ENCODE data around the gene IL1RAPL2.
"Not testable (repeated sequence)": the region's sequence is repeated elsewhere in the genome, so short reads cannot be mapped to it uniquely, and the experiment has no call there.

The IL1RAPL2 gene

DNA sequence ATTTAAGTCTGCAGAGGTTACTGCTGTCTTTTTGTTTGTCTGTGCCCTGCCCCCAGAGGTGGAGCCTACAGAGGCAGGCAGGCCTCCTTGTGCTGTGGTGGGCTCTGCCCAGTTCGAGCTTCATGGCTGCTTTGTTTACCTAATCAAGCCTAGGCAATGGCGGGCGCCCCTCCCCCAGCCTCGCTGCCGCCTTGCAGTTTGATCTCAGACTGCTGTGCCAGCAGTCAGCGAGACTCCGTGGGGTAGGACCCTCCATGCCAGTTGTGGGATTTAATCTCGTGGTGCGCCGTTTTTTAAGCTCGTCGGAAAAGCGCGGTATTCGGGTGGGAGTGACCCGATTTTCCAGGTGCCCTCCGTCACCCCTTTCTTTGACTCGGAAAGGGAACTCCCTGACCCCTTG is 111.5 kb downstream of the IL1RAPL2 start:
- not testable (repeated sequence) for DNase-seq

- DNase-seq = no peak
Measured at GRCh38 chrX:104679175-104679574, 113.2 kb downstream of the IL1RAPL2 start.

DNA sequence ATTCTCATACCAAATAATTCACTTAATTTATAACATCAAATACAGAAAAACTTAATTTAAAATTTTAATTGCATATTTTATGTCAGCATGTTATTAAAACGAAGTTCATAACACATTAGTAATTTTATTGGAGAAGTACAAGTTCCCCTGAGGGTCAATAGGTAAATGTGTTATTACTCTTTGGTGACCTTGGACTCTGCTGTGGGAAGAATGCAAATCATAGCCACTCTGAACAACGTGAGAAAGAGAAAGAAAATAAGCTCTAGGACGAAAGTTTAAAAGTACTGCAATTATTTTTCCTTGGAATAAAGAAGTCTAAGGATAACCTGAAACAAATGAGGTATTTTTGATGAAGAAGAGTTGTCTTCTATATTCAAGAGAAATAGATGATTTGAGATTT is 115.2 kb downstream of the IL1RAPL2 start:
- DNase-seq = no peak

- DNase-seq = no peak
Measured at GRCh38 chrX:104684077-104684476, 118.1 kb downstream of the IL1RAPL2 start.

DNA sequence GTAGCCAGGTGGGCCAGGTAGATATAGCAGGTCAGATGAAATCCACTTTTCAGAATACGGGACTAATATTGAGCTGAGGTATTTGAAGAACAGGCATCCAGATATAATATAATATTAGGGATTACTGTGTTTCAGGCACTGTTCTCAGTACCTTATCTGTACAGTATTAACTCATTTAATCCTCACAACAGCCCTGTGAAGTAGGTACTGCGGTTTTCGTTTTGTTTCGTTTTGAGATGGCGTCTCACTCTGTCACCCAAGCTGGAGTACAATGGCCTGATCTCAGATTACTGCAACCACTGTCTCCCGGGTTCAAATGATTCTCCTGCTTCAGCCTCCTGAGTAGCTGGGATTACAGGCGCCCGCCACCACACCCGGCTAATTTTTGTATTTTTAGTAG is 129.6 kb downstream of the IL1RAPL2 start:
- DNase-seq = no peak

DNA sequence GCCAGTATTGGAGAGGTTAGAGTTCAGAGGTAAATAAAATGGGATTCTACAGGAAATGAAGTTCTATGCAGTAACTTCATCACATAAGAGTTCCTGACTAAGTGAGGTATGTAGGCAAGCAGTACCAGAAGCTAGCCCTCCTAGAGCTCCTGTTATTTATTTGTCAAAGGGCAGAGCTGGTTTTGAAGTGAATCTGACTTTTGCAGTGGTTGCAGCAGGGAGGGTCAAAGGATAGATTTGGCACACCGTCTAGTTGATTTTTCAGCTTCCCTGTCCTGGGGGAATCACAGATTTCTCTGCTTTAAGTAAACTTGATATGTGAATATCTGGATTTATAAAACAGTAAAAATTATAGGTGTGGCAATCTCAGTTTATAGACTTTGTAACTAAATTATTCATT is 130.7 kb downstream of the IL1RAPL2 start:
- DNase-seq = no peak

DNA sequence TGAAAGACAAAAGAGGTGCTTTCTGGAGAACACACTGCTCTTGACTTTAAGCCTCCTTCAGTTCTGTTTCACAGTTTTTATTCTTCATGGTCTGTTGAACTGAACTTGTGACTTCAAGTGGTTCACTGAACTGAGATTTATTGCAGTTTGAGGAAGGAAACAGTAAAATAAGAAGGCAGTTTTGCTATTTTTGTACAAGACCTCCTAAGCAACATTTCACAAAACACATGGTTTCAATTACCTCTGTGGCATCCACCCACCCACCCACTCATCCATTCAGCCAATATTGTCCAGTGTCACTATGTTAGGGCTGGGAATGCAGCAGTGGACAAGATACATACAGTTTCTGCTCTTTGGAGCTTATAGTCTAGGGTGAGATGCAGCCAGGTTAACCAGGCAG is 131.3 kb downstream of the IL1RAPL2 start:
- no peak for DNase-seq

DNA sequence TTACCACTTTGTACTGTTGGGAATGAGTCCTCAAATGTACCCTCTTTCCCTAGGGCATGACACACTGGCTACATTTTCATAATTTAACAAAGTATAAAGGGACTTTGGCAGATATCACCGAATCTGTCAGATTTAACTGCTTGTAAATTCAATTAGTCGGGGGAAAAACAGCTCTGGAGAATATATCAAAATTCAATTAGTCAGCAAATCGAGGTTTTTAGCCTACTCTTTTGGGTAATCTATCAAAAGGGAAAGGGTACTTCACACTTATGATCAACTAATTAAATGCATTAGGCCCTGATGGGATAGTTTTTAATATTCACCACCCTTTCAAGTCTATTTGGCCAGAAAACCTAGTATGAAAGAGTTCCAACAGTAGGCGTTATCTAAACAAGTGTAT is 141.0 kb downstream of the IL1RAPL2 start:
- no peak for DNase-seq

- no peak for DNase-seq
Measured at GRCh38 chrX:104707572-104707971, 141.6 kb downstream of the IL1RAPL2 start.

GRCh38 chrX:104712515-104712914 is 146.5 kb downstream of the IL1RAPL2 start:
- DNase-seq = no peak

DNA sequence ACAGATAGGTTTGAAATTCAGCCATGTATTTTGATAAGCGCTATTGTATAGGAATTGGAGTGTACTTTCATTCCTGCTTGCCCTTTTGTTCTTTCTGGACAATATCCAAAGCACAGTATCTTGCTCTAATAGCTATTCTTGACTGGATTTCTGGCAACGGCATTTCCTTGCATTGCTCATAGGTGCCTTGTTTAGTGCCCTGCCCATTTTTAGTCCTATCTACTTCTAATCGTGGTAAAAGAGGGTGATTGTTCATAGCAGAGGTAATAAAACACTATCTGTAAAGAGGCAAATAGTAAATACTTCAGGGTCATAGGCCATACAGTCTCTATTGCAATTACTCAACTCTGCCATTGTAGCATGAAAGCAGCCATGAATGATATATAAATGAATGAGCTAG is 155.9 kb downstream of the IL1RAPL2 start:
- no peak for DNase-seq

DNA sequence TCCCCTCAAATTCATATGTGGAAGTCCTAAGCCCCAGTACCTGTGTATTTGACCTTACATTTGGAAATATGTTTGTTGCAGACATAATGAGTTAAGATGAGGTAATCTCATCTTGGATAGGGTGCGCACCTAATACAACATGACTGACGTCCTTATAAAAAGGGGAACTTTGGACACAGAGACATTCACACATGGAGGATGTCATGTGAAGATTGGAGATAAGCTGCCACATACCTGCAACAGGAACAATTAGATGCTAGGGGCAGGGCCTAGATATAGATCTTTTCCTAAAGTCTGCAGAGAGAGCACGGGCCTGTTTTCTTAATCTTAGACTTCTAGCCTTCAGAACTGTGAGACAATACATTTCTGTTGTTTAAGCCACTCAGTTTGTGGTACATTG is 162.5 kb downstream of the IL1RAPL2 start:
- DNase-seq = no peak

GRCh38 chrX:104742355-104742754 is 176.4 kb downstream of the IL1RAPL2 start:
- no peak for DNase-seq

DNA sequence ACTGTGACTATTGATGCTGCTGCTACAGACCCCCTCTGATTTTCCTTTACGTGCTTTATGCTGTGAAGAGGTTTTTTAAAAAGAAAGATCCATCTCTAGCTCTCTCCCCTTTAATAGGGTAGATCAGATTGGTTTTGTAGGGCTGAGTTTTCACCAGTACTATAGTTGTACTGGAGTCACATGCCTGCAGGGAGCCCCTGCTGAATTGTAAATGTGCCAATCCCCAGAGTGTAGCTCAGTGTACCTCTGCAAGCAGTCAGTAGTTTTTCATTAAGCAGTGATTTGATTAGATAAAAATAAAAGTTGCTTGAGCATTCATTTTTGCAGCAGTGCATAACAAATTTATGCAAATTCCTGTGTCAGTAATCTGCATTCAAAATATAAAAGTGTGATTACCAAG is 179.2 kb downstream of the IL1RAPL2 start:
- no peak for DNase-seq

GRCh38 chrX:104749951-104750610 is 184.1 kb downstream of the IL1RAPL2 start:
- no peak for DNase-seq

DNA sequence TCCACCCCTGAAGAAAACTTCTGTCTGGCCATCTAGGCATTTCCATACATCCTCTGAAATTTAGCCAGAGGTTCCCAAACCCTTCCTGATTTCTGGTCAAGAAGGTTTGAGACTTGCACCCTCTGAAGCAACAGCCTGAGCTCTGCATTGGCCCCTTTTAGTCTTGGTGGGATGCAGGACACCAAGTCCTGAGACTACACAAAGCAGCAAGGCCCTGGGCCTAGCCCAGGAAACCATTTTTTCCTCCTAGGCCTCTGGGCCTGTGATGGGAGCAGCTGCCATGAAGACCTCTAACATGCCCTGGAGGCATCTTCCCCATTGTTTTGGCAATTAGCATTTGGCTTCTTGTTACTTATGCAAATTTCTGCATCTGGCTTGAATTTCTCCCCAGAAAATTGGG is 196.6 kb downstream of the IL1RAPL2 start:
- DNase-seq = no peak

- no peak for DNase-seq
Measured at GRCh38 chrX:104789784-104790183, 223.8 kb downstream of the IL1RAPL2 start.

DNA sequence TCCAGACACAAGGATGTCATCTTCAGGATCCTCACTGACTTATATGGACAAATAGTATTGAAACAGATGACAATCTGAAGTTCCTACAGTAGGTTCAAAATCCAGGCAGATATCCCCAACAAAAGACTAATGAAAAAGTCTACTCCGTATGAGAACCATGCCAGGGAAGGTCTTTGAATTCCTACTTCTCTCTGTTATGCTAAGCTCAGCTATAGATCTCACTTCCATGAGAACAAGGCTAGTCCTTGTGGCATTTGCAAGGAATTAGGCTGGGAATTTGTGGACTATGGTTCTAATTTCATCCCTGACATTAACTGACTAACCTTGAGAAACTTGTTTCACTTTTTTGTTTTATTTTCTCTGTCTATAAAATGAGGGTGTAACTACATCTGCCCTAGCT is 229.8 kb downstream of the IL1RAPL2 start:
- DNase-seq = no peak

DNA sequence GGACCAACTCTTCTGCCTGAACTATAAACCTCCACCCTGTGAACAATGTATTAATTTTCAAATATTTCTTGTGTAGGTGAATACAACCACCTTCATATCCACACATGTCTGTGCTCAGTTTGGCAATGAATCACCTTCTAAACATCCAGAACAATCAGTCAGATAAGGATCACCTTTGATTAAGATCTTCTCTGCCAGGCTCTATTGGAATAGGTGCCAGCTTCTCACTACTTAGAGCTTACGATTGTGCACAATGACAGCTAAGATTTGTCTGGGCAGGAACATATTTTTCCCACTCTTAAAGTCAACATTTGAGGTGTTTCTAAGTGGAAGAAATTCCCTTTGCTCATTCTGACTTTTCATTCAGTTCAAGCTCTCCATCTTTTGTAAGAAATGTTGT is 237.2 kb downstream of the IL1RAPL2 start:
- DNase-seq = no peak

DNA sequence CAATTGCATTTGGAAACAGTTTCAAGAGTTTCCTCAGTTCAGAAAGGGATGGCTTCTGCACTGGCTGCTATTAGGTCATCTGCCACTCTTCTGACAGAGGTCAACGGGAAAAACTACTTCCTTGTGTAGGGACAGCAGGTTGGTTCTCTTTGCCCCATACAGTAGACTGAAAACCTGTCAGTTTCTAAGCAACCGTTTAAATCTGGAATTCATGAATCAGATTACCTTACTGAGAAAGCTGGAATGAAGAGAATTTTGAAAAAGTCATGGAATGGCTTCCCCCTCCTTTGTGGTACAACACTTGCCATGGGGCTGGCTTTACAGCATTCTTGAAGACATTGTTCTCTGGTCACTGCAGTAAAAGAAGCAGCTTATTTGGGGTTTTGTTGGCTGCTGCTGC is 240.3 kb downstream of the IL1RAPL2 start:
- DNase-seq = no peak

- no peak for DNase-seq
Measured at GRCh38 chrX:104833401-104833800, 267.4 kb downstream of the IL1RAPL2 start.

GRCh38 chrX:104842646-104843045 is 276.6 kb downstream of the IL1RAPL2 start:
- no peak for DNase-seq

GRCh38 chrX:104852241-104852640 is 286.2 kb downstream of the IL1RAPL2 start:
- DNase-seq = no peak

DNA sequence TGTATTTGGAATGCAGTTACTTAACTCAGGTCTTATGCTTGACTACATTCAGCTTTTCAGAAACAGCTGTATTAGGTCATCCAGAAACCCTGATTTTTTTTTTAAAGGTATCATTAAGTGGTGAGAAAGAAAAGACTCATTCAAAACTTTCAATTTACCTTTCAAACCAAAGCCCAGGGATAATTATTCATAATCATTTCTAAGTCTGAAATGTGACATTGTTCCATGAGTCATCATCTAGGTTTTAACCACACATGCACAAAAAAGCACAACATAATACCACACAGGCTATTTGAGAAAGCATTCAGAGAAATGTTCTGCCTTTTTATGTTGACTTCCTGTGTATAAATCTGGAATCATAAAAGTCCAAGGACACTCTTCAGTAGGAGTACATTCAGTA is 288.2 kb downstream of the IL1RAPL2 start:
- DNase-seq = no peak

DNA sequence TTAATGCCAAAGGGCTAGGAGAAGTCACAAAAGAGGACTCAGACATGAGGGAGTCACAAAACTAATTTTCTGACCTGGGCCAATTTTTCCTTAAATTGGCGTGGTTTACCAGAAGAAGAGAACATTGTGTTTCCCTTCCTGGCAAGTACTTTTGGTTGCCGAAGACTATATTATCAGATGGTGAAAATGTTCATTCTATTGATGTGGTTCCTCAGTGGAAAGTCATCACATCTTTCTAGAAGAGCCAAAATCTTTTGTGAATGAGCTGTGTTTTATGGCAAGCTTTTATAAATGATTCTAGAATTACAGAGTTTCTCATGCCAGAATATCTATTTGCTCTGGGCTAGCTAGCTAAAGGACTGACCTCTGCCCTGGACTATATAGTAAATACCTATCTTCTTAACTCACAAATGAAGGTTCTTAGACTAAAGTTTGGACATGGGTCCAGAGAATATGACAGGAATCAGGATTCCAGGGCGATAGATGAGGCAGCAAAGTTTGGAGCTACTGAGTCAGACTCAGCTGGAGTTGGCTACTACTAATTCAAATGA is 288.9 kb downstream of the IL1RAPL2 start:
- DNase-seq = no peak
